Activated CD4-positive, alpha-beta memory T cell treated with anti-CD3 and anti-CD28 coated beads, Interleukin-2, amount 10 ng/mL, durations not matched to agents 7 days and 5 days (primary cell): ENCODE results near the gene SPRN. TPM values are rescaled to one million over a fixed set of nuclear protein-coding genes. Genes with fewer than 3 reads are reported as not detected.
"Not testable (repeated sequence)": the region's sequence is repeated elsewhere in the genome, so short reads cannot be mapped to it uniquely, and the experiment has no call there.

ENCODE experiments used
- CTCF ChIA-PET: fragments of 350-600 bp; sonication (Branson Sonifier 250); formaldehyde crosslinking; loops from one replicate; lab custom pipeline; 2021; ENCODE audit warnings: antibody characterized with exemption, inconsistent platforms; lab: Charles Lee
- POLR2A ChIA-PET: fragments of 350-600 bp; sonication (Branson Sonifier 250); formaldehyde crosslinking; loops from one replicate; lab custom pipeline; 2021; ENCODE audit warnings: antibody characterized with exemption; lab: Charles Lee
- DNase-seq: peaks from one replicate; pipeline ENCODE4 v3.0.0-alpha.2; 2020
- H3K27ac Mint-ChIP-seq: one replicate; pipeline ENCODE4 v1.8.0; 2021; ENCODE audit warnings: mild to moderate bottlenecking, mixed read lengths
- H3K27me3 Mint-ChIP-seq: one replicate; pipeline ENCODE4 v1.8.0; 2021; ENCODE audit warnings: mixed read lengths
- H3K36me3 Mint-ChIP-seq: one replicate; pipeline ENCODE4 v1.8.0; 2021; ENCODE audit warnings: low read depth, mixed read lengths
- H3K4me1 Mint-ChIP-seq: one replicate; pipeline ENCODE4 v1.8.0; 2021; ENCODE audit warnings: mixed read lengths
- H3K4me3 Mint-ChIP-seq: one replicate; pipeline ENCODE4 v1.8.0; 2021; ENCODE audit warnings: mild to moderate bottlenecking, mixed read lengths
- H3K9me3 Mint-ChIP-seq: one replicate; pipeline ENCODE4 v1.8.0; 2021; ENCODE audit warnings: mixed read lengths
- total RNA-seq, 2 experiments: library from RNA; stranded (reverse); gene quantifications; one replicate each; pipeline ENCODE4 v1.2.3, GENCODE V29; 2021

Gene SPRN
- total RNA-seq, 2 experiments from 2014 or later: not detected

GRCh38 chr10:133421336-133422222 lies 2.8 kb downstream of the SPRN start:
- Mint-ChIP-seq H3K27ac (no peak overlapping the region), H3K9me3 (no peaks in the 10 kb centered on the region), H3K36me3 (peaks cover 7% of the 10 kb centered on the region), H3K4me1 (peaks cover 2% of the 10 kb centered on the region), H3K27me3 (peaks cover 6% of the 10 kb centered on the region), H3K4me3 (no peak overlapping the region)
- ChIA-PET POLR2A (interaction anchor here (0.6 to 1.0 kb wide), 2 partner anchors 26 to 143 kb away, joined by 3 to 6 read pairs; no protein-coding TSS in a partner anchor), CTCF (no interaction called here)
- DNase-seq: no peak

GRCh38 chr10:133420579-133420978 lies 3.8 kb downstream of the SPRN start:
- no peak for DNase-seq
- no peak overlapping the region for H3K27ac Mint-ChIP-seq
- no peak overlapping the region for H3K4me3 Mint-ChIP-seq
- POLR2A ChIA-PET: interaction anchor here (1.0 kb wide), 1 partner anchor 22 kb away, joined by 3 read pairs; no protein-coding TSS in a partner anchor
- H3K9me3 Mint-ChIP-seq: peaks cover 3% of the 10 kb centered on the region
- H3K27me3 Mint-ChIP-seq: peaks cover 6% of the 10 kb centered on the region
- CTCF ChIA-PET: interaction anchor here (0.9 to 1.4 kb wide), 2 partner anchors 17 to 91 kb away, joined by 4 read pairs; no protein-coding TSS in a partner anchor
- peaks cover 2% of the 10 kb centered on the region for H3K4me1 Mint-ChIP-seq
- H3K36me3 Mint-ChIP-seq: peaks cover 15% of the 10 kb centered on the region

- Mint-ChIP-seq H3K9me3 (peaks cover 8% of the 10 kb centered on the region), H3K4me1 (peaks cover 2% of the 10 kb centered on the region), H3K27ac (no peak overlapping the region), H3K4me3 (no peak overlapping the region), H3K36me3 (peaks cover 20% of the 10 kb centered on the region), H3K27me3 (peaks cover 6% of the 10 kb centered on the region)
- no peak for DNase-seq
- ChIA-PET POLR2A (interaction anchor here (1.0 to 1.2 kb wide), 2 partner anchors 18 to 21 kb away, joined by 3 to 4 read pairs; no protein-coding TSS in a partner anchor), CTCF (interaction anchor here (0.9 to 1.4 kb wide), 3 partner anchors 17 to 90 kb away, joined by 3 to 4 read pairs (median 4); no protein-coding TSS in a partner anchor)
These were observed 4.4 kb downstream of the SPRN start for GRCh38 chr10:133420028-133420427.

GRCh38 chr10:133419211-133419950 lies 5.0 kb downstream of the SPRN start:
- H3K4me3 Mint-ChIP-seq: no peak overlapping the region
- ChIA-PET POLR2A (interaction anchor here (1.0 to 1.2 kb wide), 2 partner anchors 18 to 21 kb away, joined by 3 to 4 read pairs; no protein-coding TSS in a partner anchor), CTCF (interaction anchor here (1.2 to 1.4 kb wide), 2 partner anchors 19 to 90 kb away, joined by 3 to 4 read pairs; no protein-coding TSS in a partner anchor)
- H3K27me3 Mint-ChIP-seq: peaks cover 6% of the 10 kb centered on the region
- DNase-seq: no peak
- peaks cover 2% of the 10 kb centered on the region for H3K4me1 Mint-ChIP-seq
- peaks cover 8% of the 10 kb centered on the region for H3K9me3 Mint-ChIP-seq
- no peak overlapping the region for H3K27ac Mint-ChIP-seq
- peaks cover 27% of the 10 kb centered on the region for H3K36me3 Mint-ChIP-seq

GRCh38 chr10:133418289-133418993 lies 6.0 kb downstream of the SPRN start:
- H3K4me3 Mint-ChIP-seq: no peak overlapping the region
- H3K27ac Mint-ChIP-seq: no peak overlapping the region
- POLR2A ChIA-PET: interaction anchor here (0.7 to 0.9 kb wide), 2 partner anchors 26 to 57 kb away, joined by 3 read pairs; no protein-coding TSS in a partner anchor
- no peaks in the 10 kb centered on the region for H3K4me1 Mint-ChIP-seq
- peaks cover 34% of the 10 kb centered on the region for H3K36me3 Mint-ChIP-seq
- peaks cover 9% of the 10 kb centered on the region for H3K9me3 Mint-ChIP-seq
- CTCF ChIA-PET: no interaction called here
- H3K27me3 Mint-ChIP-seq: peaks cover 6% of the 10 kb centered on the region
- DNase-seq: no peak

- Mint-ChIP-seq H3K36me3 (peaks cover 59% of the 10 kb centered on the region), H3K27ac (no peak overlapping the region), H3K4me1 (no peaks in the 10 kb centered on the region), H3K4me3 (no peak overlapping the region), H3K27me3 (no peaks in the 10 kb centered on the region), H3K9me3 (peaks cover 27% of the 10 kb centered on the region)
- ChIA-PET CTCF (no interaction called here), POLR2A (no interaction called here)
- no peak for DNase-seq
These were observed 8.7 kb downstream of the SPRN start for GRCh38 chr10:133415752-133416151.

GRCh38 chr10:133414401-133414800 lies 10.0 kb downstream of the SPRN start:
- H3K27me3 Mint-ChIP-seq, DNase-seq, H3K4me1 Mint-ChIP-seq, CTCF ChIA-PET, POLR2A ChIA-PET, H3K4me3 Mint-ChIP-seq, H3K27ac Mint-ChIP-seq: not testable (repeated sequence)
- peaks cover 69% of the 10 kb centered on the region for H3K36me3 Mint-ChIP-seq
- peaks cover 32% of the 10 kb centered on the region for H3K9me3 Mint-ChIP-seq

- POLR2A ChIA-PET: no interaction called here
- Mint-ChIP-seq H3K4me1 (peaks cover 6% of the 10 kb centered on the region), H3K27ac (no peak overlapping the region), H3K9me3 (peaks cover 43% of the 10 kb centered on the region), H3K27me3 (no peaks in the 10 kb centered on the region), H3K36me3 (peaks cover 83% of the 10 kb centered on the region), H3K4me3 (no peak overlapping the region)
- DNase-seq: no peak
- CTCF ChIA-PET: interaction anchor here (1.1 kb wide), 1 partner anchor 83 kb away, joined by 3 read pairs; no protein-coding TSS in a partner anchor
These were observed 12.1 kb downstream of the SPRN start for GRCh38 chr10:133412381-133412711.

- H3K27ac Mint-ChIP-seq: no peak overlapping the region
- CTCF ChIA-PET: interaction anchor here (1.1 kb wide), 1 partner anchor 82 kb away, joined by 3 read pairs; no protein-coding TSS in a partner anchor
- H3K4me1 Mint-ChIP-seq: peaks cover 12% of the 10 kb centered on the region
These were observed 12.7 kb downstream of the SPRN start for GRCh38 chr10:133411523-133412380.

GRCh38 chr10:133405844-133406527 lies 18.4 kb downstream of the SPRN start:
- CTCF ChIA-PET: interaction anchor here (1.0 kb wide), 1 partner anchor 76 kb away, joined by 3 read pairs; no protein-coding TSS in a partner anchor
- Mint-ChIP-seq H3K4me1 (peaks cover 46% of the 10 kb centered on the region), H3K27ac (peak overlapping the region; percentile 62), H3K36me3 (peaks cover 83% of the 10 kb centered on the region), H3K9me3 (peaks cover 19% of the 10 kb centered on the region), H3K4me3 (no peak overlapping the region), H3K27me3 (no peaks in the 10 kb centered on the region)
- POLR2A ChIA-PET: interaction anchor here (1.0 to 1.3 kb wide), 2 partner anchors 16 to 76 kb away, joined by 3 to 4 read pairs; no protein-coding TSS in a partner anchor
- no peak for DNase-seq

More at GRCh38 chr10:133411523-133412380, 12.7 kb downstream of the SPRN start:
- Mint-ChIP-seq H3K27me3 (no peaks in the 10 kb centered on the region), H3K4me3 (no peak overlapping the region), H3K9me3 (peaks cover 43% of the 10 kb centered on the region), H3K36me3 (peaks cover 89% of the 10 kb centered on the region)
- no peak for DNase-seq
- POLR2A ChIA-PET: no interaction called here

GRCh38 chr10:133405272-133405671 lies 19.2 kb downstream of the SPRN start:
- Mint-ChIP-seq H3K9me3 (peaks cover 17% of the 10 kb centered on the region), H3K27me3 (no peaks in the 10 kb centered on the region), H3K4me3 (no peak overlapping the region), H3K27ac (no peak overlapping the region), H3K36me3 (peaks cover 81% of the 10 kb centered on the region), H3K4me1 (peaks cover 53% of the 10 kb centered on the region)
- ChIA-PET CTCF (interaction anchor here (1.0 kb wide), 1 partner anchor 76 kb away, joined by 3 read pairs; no protein-coding TSS in a partner anchor), POLR2A (interaction anchor here (1.0 to 1.3 kb wide), 2 partner anchors 15 to 76 kb away, joined by 3 to 4 read pairs; no protein-coding TSS in a partner anchor)
- DNase-seq: no peak
